ENCODE results near the gene IGFBP2.
A peak's percentile ranks its signal among the peaks of the same experiment; 100 is the strongest.

IGFBP2 gene

DNA sequence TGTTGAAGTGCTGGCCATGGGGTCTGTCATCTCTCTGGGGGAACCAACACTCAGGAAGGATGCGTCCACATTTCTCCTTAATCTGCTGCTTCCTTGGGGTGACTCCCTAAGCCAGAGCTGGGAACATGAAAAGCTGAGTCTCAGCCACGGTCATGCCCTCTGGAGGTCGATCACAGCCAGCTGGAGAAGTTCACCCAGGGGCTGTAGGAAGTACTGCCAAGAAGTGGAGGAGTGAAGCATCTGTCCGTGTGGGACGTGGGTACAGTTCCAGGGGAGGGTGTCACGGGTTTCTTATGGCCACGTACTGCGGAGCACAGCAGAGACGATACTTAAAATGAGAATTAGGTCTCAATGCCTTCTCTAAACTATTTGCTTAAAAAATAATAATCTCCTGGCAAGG lies 42.4 kb upstream of the IGFBP2 start:
- TF ChIP-seq ZFX (IDR thresholded peaks at IDR 0.05) (no peak), CTCF (conservative IDR thresholded peaks at IDR 0.05) (no peak)
- H3K27ac ChIP-seq: no peak overlapping the region

GRCh38 chr2:216591480-216591879 lies 41.7 kb upstream of the IGFBP2 start:
- H3K27ac ChIP-seq: no peak overlapping the region
- TF ChIP-seq ZFX (IDR thresholded peaks at IDR 0.05) (no peak), CTCF (conservative IDR thresholded peaks at IDR 0.05) (no peak)

GRCh38 chr2:216594081-216594480 lies 39.1 kb upstream of the IGFBP2 start:
- H3K27ac ChIP-seq: no peak overlapping the region
- no peak for TF ChIP-seq CTCF (conservative IDR thresholded peaks at IDR 0.05)
- no peak for TF ChIP-seq ZFX (IDR thresholded peaks at IDR 0.05)

DNA sequence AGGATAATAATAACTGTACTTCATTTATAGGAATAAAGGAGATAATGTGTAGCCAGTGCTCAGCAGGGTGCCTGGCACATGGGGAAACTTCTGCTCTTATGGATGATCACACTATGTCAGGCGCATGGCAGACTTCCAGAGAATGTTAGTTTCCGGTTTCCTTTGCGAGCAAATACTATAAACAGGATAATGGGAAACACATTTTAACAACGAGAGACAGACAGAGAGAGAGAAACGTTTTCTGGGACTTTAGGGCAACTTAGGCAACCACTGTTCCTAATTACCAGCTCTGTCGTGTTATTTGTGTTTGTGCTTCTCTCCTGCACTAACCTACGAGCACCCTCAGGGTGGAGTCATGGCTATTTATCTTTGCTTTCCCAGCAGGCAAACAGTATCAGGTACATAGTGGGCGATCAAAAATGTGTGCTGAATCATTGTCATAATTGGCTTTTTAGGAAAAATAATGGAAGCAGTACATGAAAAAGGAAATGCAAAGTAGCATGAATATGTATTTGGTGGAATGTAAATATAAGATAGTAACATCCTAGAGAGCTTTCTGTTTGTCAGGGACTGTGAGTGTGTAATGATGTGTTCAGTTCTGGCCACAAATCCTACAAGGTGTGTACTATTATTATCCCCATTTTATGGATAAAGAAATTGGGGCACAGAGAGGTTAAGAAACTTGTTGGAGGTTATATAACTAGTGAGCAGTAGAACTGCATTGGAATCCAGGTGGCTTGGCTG lies 36.8 kb upstream of the IGFBP2 start:
- TF ChIP-seq CTCF (conservative IDR thresholded peaks at IDR 0.05) (no peak), ZFX (IDR thresholded peaks at IDR 0.05) (no peak)
- peak overlapping the region; percentile 61; the same call in 1 of the 2 replicates for H3K27ac ChIP-seq

- TF ChIP-seq CTCF (conservative IDR thresholded peaks at IDR 0.05): no peak
- no peak for TF ChIP-seq ZFX (IDR thresholded peaks at IDR 0.05)
These were observed 36.2 kb upstream of the IGFBP2 start for GRCh38 chr2:216596980-216597509.

GRCh38 chr2:216597825-216598224 lies 35.4 kb upstream of the IGFBP2 start:
- peak overlapping the region; percentile 28; the same call in 1 of the 2 replicates for H3K27ac ChIP-seq

More at GRCh38 chr2:216596980-216597509, 36.2 kb upstream of the IGFBP2 start:
- peak overlapping the region; percentile 61; the same call in 1 of the 2 replicates for H3K27ac ChIP-seq

DNA sequence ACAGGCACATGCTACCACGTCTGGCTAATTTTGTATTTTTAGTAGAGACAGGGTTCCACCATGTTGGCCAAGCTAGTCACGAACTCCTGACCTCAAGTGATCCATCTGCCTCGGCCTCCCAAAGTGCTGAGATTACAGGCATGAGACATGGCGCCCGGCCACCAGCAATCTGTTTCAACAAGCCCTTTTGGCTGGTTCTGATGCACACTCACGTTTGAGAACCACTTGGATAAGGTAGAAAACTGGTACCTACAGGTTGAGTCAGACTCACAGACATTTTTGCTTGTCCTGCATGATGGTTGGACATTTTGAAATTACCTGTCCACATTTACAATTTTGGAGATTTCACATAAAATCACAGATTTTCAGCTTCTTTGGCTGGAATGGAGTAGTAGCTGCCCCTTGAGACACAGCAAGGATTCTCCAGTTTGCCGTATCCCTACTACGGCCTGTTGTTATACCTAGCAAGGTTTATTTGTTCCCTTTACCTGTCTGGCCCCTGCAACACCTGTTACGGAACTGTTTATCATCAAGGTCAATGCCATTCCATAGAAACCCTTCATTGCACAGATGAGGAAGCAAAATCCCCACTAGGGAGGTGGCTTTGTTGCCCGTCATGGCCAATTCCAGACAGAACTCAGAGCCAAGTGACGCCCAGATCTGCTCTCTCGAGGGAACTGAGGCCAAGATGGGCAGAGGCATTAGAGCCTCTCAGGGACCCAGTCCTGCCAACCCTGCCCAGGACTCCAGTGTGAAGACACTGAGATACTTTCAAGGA lies 31.4 kb upstream of the IGFBP2 start:
- no peak for TF ChIP-seq CTCF (conservative IDR thresholded peaks at IDR 0.05)
- TF ChIP-seq ZFX (IDR thresholded peaks at IDR 0.05): no peak
- no peak overlapping the region for H3K27ac ChIP-seq
